Tibial nerve (tissue), 4 donors: ENCODE results near the gene PTCD1. TPM values are rescaled to one million over a fixed set of nuclear protein-coding genes. Genes with fewer than 3 reads are reported as not detected.
"Not testable (repeated sequence)": the region's sequence is repeated elsewhere in the genome, so short reads cannot be mapped to it uniquely, and the experiment has no call there.

ENCODE experiments used
- DNase-seq, 2 donors: peaks; one replicate each; pipeline ENCODE4 v3.0.0-alpha.2; 2019; ENCODE audit warnings: low spot score in 2 of 2
- H3K27ac ChIP-seq, 4 donors: fragments of 200-600 bp; sonication (generic) in 3 of 4; one replicate each; pipeline ENCODE4 v1.5.1; 2017 to 2019; ENCODE audit warnings: mild to moderate bottlenecking in 1 of 4
- H3K27me3 ChIP-seq, 2 donors: fragments of 200-600 bp; sonication (generic) in 1 of 2; one replicate each; pipeline versions ENCODE4 v1.5.1 to v1.6.0; 2017 to 2019
- H3K36me3 ChIP-seq, 3 donors: fragments of 200-600 bp; sonication (generic); one replicate each; pipeline ENCODE4 v1.5.1; 2018 to 2019
- H3K4me1 ChIP-seq, 4 donors: fragments of 200-600 bp; sonication (generic) in 3 of 4; one replicate each; pipeline ENCODE4 v1.5.1; 2017 to 2019
- H3K4me3 ChIP-seq, 4 donors: fragments of 200-600 bp; sonication (generic) in 3 of 4; one replicate each; pipeline ENCODE4 v1.5.1; 2017 to 2019; ENCODE audit warnings: mild to moderate bottlenecking in 1 of 4, moderate library complexity in 1 of 4
- H3K9me3 ChIP-seq, 4 donors: fragments of 200-600 bp; sonication (generic) in 3 of 4; one replicate each; pipeline ENCODE4 v1.5.1; 2017 to 2019
- EP300 ChIP-seq, 2 donors: sonication (generic); formaldehyde crosslinking; IDR thresholded peaks; one replicate each; pipeline ENCODE4 v1.6.1; 2017; ENCODE audit warnings: antibody characterized with exemption in 2 of 2, mild to moderate bottlenecking in 1 of 2
- POLR2A ChIP-seq, 2 donors: fragments of 450-650 bp; IDR thresholded peaks; one replicate each; pipeline ENCODE4 v1.6.1; 2017; ENCODE audit warnings: antibody characterized with exemption in 2 of 2, mild to moderate bottlenecking in 2 of 2, moderate library complexity in 2 of 2
- WGBS, 2 donors: methylation state at CpG; one replicate each; pipeline ENCODE4 v1.1.5; 2018; 5-methylcytosine and 5-hydroxymethylcytosine counted together
- total RNA-seq, 4 donors: library from RNA; depleted of rRNA; stranded (reverse); fragments of >200 nt; gene quantifications; one replicate each; pipeline ENCODE4 v1.1.0, GENCODE V29; 2016
- TF ChIP-seq, protein P1 (sequence below), 5 experiments: fragments of 200-600 bp in 3 of 5; fragments of 450-650 bp in 2 of 5; sonication (generic) in 3 of 5; IDR thresholded peaks; one replicate each; pipeline ENCODE4 v1.5.1; 2016 to 2019; ENCODE audit warnings: antibody characterized with exemption in 5 of 5, mild to moderate bottlenecking in 3 of 5, moderate library complexity in 2 of 5

The PTCD1 gene
- total RNA-seq, 4 donors from 2014 or later, result 6.9 to 10.8 (median 9.5) TPM

DNA sequence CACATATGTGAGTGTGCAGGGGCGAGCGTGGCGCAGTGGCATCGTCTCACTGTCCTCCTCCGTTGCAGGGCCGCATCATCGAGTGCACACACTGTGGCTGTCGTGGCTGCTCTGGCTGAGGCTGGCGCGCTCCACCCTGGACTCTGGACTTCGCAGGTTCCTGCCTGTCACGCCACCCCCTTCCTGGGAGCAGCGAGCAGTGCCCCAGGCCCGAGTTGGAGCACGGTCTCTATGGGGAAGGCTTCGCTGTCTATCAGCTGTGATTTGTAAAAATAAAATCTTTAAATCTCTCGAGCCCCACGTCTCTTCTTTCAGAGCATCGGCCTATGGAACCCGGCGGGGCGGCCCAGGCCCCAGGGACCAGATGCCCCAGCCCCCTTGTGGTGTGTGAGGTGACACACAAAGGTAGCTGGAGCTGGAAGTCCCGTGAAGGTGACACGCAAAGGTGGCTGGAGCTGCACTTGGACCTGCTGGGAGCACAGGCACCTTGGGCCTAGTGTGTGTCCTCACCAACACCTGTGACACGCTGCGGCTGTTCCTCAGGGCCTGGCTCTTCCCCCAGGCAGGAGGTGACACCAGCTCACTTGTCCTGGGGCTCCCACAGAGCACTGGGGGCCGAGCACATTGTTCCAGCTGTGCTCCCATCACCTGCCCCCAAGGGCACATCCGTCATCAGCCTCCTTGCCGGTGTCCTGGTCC lies 19.1 kb downstream of the PTCD1 start:
- H3K36me3 ChIP-seq, result peaks cover 4 to 99% (median 35%) of the 10 kb centered on the region in 3 donors
- no peak overlapping the region for H3K27ac ChIP-seq
- no peaks in the 10 kb centered on the region for H3K27me3 ChIP-seq
- H3K4me3 ChIP-seq, result no peak overlapping the region
- no peak for DNase-seq
- no peaks in the 10 kb centered on the region for H3K9me3 ChIP-seq
- peaks cover 0 to 9% (median 0%) of the 10 kb centered on the region in 4 donors for H3K4me1 ChIP-seq
- no peak for TF ChIP-seq EP300 (IDR thresholded peaks at IDR 0.05)
- 84 to 88% methylated on average over 18 to 29 of the region's 29 CpGs for WGBS, 2 donors

DNA sequence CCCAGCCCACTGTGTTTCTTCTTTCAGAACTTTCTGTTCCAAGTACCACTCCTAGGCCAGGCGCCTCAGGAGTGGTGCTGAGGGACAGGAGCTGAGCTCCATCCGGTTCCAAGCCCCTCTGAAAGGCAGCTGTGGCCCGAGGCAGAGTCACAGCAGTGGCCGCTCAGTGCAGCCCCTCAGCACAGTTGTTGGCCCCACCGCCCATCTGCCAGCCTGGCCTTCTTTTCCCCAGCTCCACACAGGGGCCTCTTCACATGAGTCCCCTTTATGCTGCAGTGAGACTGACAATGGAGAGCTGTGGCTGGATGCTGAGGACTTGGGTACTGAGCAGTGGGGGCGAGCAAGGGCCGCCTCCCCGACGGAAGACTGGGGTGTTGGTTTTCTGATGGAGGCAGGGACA lies 20.3 kb downstream of the PTCD1 start:
- no peak overlapping the region for H3K4me3 ChIP-seq
- H3K9me3 ChIP-seq, result no peaks in the 10 kb centered on the region
- H3K27ac ChIP-seq, result no peak overlapping the region
- no peaks in the 10 kb centered on the region for H3K27me3 ChIP-seq
- DNase-seq, result no peak
- peaks cover 0 to 9% (median 0%) of the 10 kb centered on the region in 4 donors for H3K4me1 ChIP-seq
- TF ChIP-seq POLR2A (IDR thresholded peaks at IDR 0.05), result no peak
- no peak for TF ChIP-seq EP300 (IDR thresholded peaks at IDR 0.05)
- TF ChIP-seq, protein P1, sequence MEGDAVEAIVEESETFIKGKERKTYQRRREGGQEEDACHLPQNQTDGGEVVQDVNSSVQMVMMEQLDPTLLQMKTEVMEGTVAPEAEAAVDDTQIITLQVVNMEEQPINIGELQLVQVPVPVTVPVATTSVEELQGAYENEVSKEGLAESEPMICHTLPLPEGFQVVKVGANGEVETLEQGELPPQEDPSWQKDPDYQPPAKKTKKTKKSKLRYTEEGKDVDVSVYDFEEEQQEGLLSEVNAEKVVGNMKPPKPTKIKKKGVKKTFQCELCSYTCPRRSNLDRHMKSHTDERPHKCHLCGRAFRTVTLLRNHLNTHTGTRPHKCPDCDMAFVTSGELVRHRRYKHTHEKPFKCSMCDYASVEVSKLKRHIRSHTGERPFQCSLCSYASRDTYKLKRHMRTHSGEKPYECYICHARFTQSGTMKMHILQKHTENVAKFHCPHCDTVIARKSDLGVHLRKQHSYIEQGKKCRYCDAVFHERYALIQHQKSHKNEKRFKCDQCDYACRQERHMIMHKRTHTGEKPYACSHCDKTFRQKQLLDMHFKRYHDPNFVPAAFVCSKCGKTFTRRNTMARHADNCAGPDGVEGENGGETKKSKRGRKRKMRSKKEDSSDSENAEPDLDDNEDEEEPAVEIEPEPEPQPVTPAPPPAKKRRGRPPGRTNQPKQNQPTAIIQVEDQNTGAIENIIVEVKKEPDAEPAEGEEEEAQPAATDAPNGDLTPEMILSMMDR (IDR thresholded peaks at IDR 0.05), result no peak
- WGBS, 2 donors, result 83 to 87% methylated on average over 9 of the region's 9 CpGs
- peaks cover 4 to 99% (median 35%) of the 10 kb centered on the region in 3 donors for H3K36me3 ChIP-seq

DNA sequence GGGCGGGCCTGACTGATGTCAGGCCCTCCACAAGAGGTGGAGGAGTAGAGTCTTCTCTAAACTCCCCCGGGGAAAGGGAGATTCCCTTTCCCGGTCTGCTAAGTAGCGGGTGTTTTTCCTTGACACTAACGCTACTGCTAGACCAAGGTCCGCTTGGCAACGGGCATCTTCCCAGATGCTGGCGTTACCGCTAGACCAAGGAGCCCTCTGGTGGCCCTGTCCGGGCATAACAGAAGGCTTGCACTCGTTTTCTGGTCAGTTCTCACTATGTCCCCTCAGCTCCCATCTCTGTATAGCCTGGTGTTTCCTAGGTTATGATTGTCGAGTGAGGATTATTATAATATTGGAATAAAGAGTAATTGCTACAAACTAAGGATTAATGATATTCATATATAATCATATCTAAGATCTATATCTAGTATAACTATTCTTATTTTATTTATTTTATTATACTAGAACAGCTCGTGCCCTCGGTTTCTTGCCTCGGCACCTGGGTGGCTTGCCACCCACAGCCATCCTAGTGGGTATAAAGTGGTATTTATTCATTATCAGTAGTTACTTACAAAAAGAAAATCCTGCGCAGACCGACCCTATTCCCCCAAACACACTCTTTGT lies 23.0 kb downstream of the PTCD1 start:
- not testable (repeated sequence) for H3K27me3 ChIP-seq, H3K9me3 ChIP-seq, H3K27ac ChIP-seq, H3K4me3 ChIP-seq
- 49% methylated on average over 17 of the region's 17 CpGs for WGBS, 2 donors
- Histone ChIP-seq H3K36me3 (peaks cover 4 to 99% (median 44%) of the 10 kb centered on the region in 3 donors), H3K4me1 (peaks cover 0 to 17% (median 0%) of the 10 kb centered on the region in 4 donors)
- TF ChIP-seq, protein P1 (IDR thresholded peaks at IDR 0.05), result peak; percentile 53 to 66 (median 61)
- DNase-seq, result peak; percentile 39 to 59

DNA sequence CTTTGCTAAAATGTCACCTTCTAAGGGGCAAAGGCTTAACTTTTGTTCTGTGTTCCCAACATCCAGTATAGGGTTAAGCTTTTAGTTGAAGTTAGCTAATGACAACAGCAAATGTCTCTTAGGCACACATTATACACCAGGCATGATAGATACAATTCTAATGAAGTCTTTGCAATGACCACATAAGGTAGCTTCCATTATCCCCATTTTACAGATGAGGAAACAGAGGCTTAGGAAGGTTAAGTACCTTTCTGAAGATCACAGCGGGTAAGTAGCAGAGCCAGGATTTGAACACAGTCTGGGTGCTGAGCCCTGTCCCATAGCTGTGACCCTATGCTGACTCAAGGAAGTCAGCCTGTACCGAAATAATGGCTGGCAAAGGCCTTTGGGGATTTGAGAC lies 28.0 kb downstream of the PTCD1 start:
- Histone ChIP-seq H3K27me3 (no peaks in the 10 kb centered on the region), H3K4me1 (peaks cover 0 to 51% (median 27%) of the 10 kb centered on the region in 4 donors), H3K27ac (peak overlapping the region in 1 of 4 donors; percentile 95), H3K9me3 (no peaks in the 10 kb centered on the region), H3K36me3 (peaks cover 0 to 55% (median 10%) of the 10 kb centered on the region in 3 donors), H3K4me3 (no peak overlapping the region)
- no peak for DNase-seq
- TF ChIP-seq POLR2A (IDR thresholded peaks at IDR 0.05), result no peak
- no peak for TF ChIP-seq EP300 (IDR thresholded peaks at IDR 0.05)
- TF ChIP-seq, protein P1 (IDR thresholded peaks at IDR 0.05), result no peak
- 84 to 93% methylated on average over 2 of the region's 2 CpGs for WGBS, 2 donors

DNA sequence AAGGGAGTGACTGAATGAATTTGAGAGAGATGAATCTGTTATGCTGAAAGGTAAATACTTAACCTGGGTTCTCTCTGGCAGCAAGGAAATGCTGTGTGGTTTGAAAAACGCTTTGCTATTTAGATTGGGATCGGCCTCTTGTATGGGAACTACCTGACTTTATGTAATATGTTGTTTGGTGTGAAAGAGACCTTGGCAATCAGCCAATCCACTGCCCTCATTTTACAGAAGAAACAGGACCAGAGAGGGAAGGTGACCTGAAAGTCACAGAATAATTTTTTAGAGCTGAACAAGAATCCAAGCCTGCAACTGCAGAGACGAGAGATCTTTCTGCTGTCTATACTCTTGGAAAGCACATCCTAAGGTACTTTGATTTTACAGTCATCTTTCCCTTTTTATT lies 28.8 kb downstream of the PTCD1 start:
- Histone ChIP-seq H3K9me3 (no peaks in the 10 kb centered on the region), H3K36me3 (peaks cover 0 to 49% (median 10%) of the 10 kb centered on the region in 3 donors), H3K4me3 (peak overlapping the region; percentile 74 to 100 (median 95)), H3K4me1 (peaks cover 0 to 51% (median 31%) of the 10 kb centered on the region in 4 donors), H3K27ac (peak overlapping the region in 3 of 4 donors; percentile 95 to 96 (median 95)), H3K27me3 (no peaks in the 10 kb centered on the region)
- DNase-seq, result no peak
- WGBS, 2 donors, result 45 to 47% methylated on average over 3 of the region's 3 CpGs
- TF ChIP-seq POLR2A (IDR thresholded peaks at IDR 0.05) (no peak), EP300 (IDR thresholded peaks at IDR 0.05) (no peak)
- TF ChIP-seq, protein P1 (IDR thresholded peaks at IDR 0.05), result no peak
